ENCODE results near the gene SPEG. TPM values are rescaled to one million over a fixed set of nuclear protein-coding genes. Genes with fewer than 3 reads are reported as not detected.
A peak's percentile ranks its signal among the peaks of the same experiment; 100 is the strongest.

SPEG gene
- total and polyA plus RNA-seq, 2 of the 13 experiments (the other 11 are each of a cell fraction or from before 2014, with no cell fraction given), result 0.18 to 0.24 TPM

GRCh38 chr2:219542931-219543595, 108.4 kb downstream of the SPEG start (continued):
- peak; percentile 38; the same call in 1 of the 2 replicates for TF ChIP-seq E2F2 (CRISPR knock-in tag; IDR thresholded peaks at IDR 0.05; ENCODE audit: borderline replicate concordance)
- no peak for TF ChIP-seq SRF (IDR thresholded peaks at IDR 0.05; ENCODE audit: low read depth, low read length)
- 0 out of 2 replicates have a peak, but pooled peaks have one; percentile 17 for TF ChIP-seq LBX2 (CRISPR knock-in tag; IDR thresholded peaks at IDR 0.05; ENCODE audit: borderline replicate concordance)
- TF ChIP-seq SETDB1 (CRISPR knock-in tag; IDR thresholded peaks at IDR 0.05; ENCODE audit: borderline replicate concordance), result no peak
- TF ChIP-seq PRMT3 (CRISPR knock-in tag; IDR thresholded peaks at IDR 0.05; ENCODE audit: borderline replicate concordance, low read depth), result no peak
- peak; percentile 58; the same call in 1 of the 2 replicates for TF ChIP-seq GPN1 (CRISPR knock-in tag; IDR thresholded peaks at IDR 0.05; ENCODE audit: borderline replicate concordance)
- TF ChIP-seq ZNF530 (CRISPR knock-in tag; IDR thresholded peaks at IDR 0.05; ENCODE audit: low read depth), result no peak
- no peak for TF ChIP-seq LCORL (IDR thresholded peaks at IDR 0.05)
- no peak for TF ChIP-seq LCORL (CRISPR knock-in tag; IDR thresholded peaks at IDR 0.05)
- TF ChIP-seq RBAK (CRISPR knock-in tag; IDR thresholded peaks at IDR 0.05), result no peak
- 0 out of 2 replicates have a peak, but pooled peaks have one; percentile 27 for TF ChIP-seq ZNF749 (CRISPR knock-in tag; IDR thresholded peaks at IDR 0.05; ENCODE audit: borderline replicate concordance)
- TF ChIP-seq DNMT1 (CRISPR knock-in tag; IDR thresholded peaks at IDR 0.05), result peak; percentile 47; the same call in 1 of the 2 replicates
- TF ChIP-seq ZNF691 (CRISPR knock-in tag; IDR thresholded peaks at IDR 0.05; ENCODE audit: borderline replicate concordance, low read depth), result no peak
- peak; percentile 95 for TF ChIP-seq EEA1 (CRISPR knock-in tag; IDR thresholded peaks at IDR 0.05; ENCODE audit: borderline replicate concordance)
- no peak for TF ChIP-seq NFKB2 (CRISPR knock-in tag; IDR thresholded peaks at IDR 0.05; ENCODE audit: borderline replicate concordance)
- no peak for TF ChIP-seq USF2 (IDR thresholded peaks at IDR 0.05; ENCODE audit: low read depth, low read length)
- no peak for TF ChIP-seq USF2 (CRISPR knock-in tag; IDR thresholded peaks at IDR 0.05; ENCODE audit: borderline replicate concordance)
- no peak for TF ChIP-seq GATAD2A (CRISPR knock-in tag; IDR thresholded peaks at IDR 0.05)
- peak; percentile 63; the same call in 1 of the 2 replicates for TF ChIP-seq ZNF800 (CRISPR knock-in tag; IDR thresholded peaks at IDR 0.05)
- TF ChIP-seq HNF4G (IDR thresholded peaks at IDR 0.05; ENCODE audit: borderline replicate concordance, low read depth, low read length), result 0 out of 2 replicates have a peak, but pooled peaks have one; percentile 2
- no peak for TF ChIP-seq HNF4G (CRISPR knock-in tag; IDR thresholded peaks at IDR 0.05; ENCODE audit: borderline replicate concordance, low read depth)
- 0 out of 2 replicates have a peak, but pooled peaks have one; percentile 16 for TF ChIP-seq ZNF619 (CRISPR knock-in tag; IDR thresholded peaks at IDR 0.05)
- 0 out of 2 replicates have a peak, but pooled peaks have one; percentile 51 for TF ChIP-seq KLF15 (CRISPR knock-in tag; IDR thresholded peaks at IDR 0.05; ENCODE audit: borderline replicate concordance)
